Liver (tissue), 9 donors: Measurements from ENCODE around the gene RAB37. TPM values are rescaled to one million over a fixed set of nuclear protein-coding genes. Genes with fewer than 3 reads are reported as not detected.

ENCODE experiments used
- DNase-seq: peaks from one replicate; pipeline ENCODE4 v3.0.0-alpha.2; 2017; ENCODE audit warnings: low spot score
- H3K27ac ChIP-seq, 2 donors: one replicate each; pipeline ENCODE4 v1.7.0; 2013; ENCODE audit warnings: inconsistent platforms in 2 of 2, low read length in 2 of 2, control low read depth in 1 of 2, low read depth in 1 of 2, mild to moderate bottlenecking in 1 of 2
- H3K27me3 ChIP-seq, 4 donors: one replicate each; pipeline versions ENCODE4 v1.6.1 to v1.7.0; 2013; ENCODE audit warnings: low read length in 3 of 4, inconsistent platforms in 1 of 4, mild to moderate bottlenecking in 1 of 4, moderate library complexity in 1 of 4; ENCODE audit not compliant: control insufficient read depth in 4 of 4, insufficient read depth in 4 of 4
- H3K36me3 ChIP-seq, 4 donors: one replicate each; pipeline versions ENCODE4 v1.6.1 to v1.7.0; 2013; ENCODE audit warnings: low read length in 3 of 4, mild to moderate bottlenecking in 3 of 4, low read depth in 1 of 4, moderate library complexity in 1 of 4; ENCODE audit not compliant: control insufficient read depth in 4 of 4, insufficient read depth in 3 of 4
- H3K4me1 ChIP-seq, 4 donors: one replicate each; pipeline versions ENCODE4 v1.6.1 to v1.7.0; 2013; ENCODE audit warnings: low read length in 3 of 4, mild to moderate bottlenecking in 3 of 4, moderate library complexity in 1 of 4; ENCODE audit not compliant: control insufficient read depth in 4 of 4, insufficient read depth in 4 of 4
- H3K4me3 ChIP-seq, 3 donors: one replicate each; pipeline versions ENCODE4 v1.6.1 to v1.7.0; 2013; ENCODE audit warnings: low read length in 3 of 3, control low read depth in 1 of 3, low read depth in 1 of 3, mild to moderate bottlenecking in 1 of 3
- H3K9ac ChIP-seq, 2 donors: one replicate each; pipeline ENCODE4 v1.7.0; 2013; ENCODE audit warnings: low read length in 2 of 2, mild to moderate bottlenecking in 2 of 2, moderate library complexity in 2 of 2, control low read depth in 1 of 2, low read depth in 1 of 2
- H3K9me3 ChIP-seq, 4 donors: one replicate each; pipeline versions ENCODE4 v1.6.1 to v1.7.0; 2013; ENCODE audit warnings: low read length in 3 of 4; ENCODE audit not compliant: control insufficient read depth in 4 of 4
- CTCF ChIP-seq: fragments of 150-350 bp; IDR thresholded peaks from 2 replicates; pipeline ENCODE4 v1.5.1; 2017; ENCODE audit warnings: improper control_type of control experiment, low read depth, low read length; ENCODE audit not compliant: missing input control
- EGR1 ChIP-seq, 2 donors: IDR thresholded peaks; 2 replicates each; pipeline ENCODE4 v1.6.1; 2016 to 2018; ENCODE audit warnings: antibody characterized with exemption in 2 of 2, low read depth in 2 of 2
- FOXA1 ChIP-seq: IDR thresholded peaks from 2 replicates; pipeline ENCODE4 v1.6.1; 2016; ENCODE audit warnings: antibody characterized with exemption
- FOXA2 ChIP-seq: IDR thresholded peaks from 2 replicates; pipeline ENCODE4 v1.6.1; 2016; ENCODE audit warnings: antibody characterized with exemption
- GABPA ChIP-seq, 2 donors: IDR thresholded peaks in 1 of 2; conservative IDR thresholded peaks in 1 of 2; 2 replicates each; pipeline ENCODE4 v1.6.1; 2016; ENCODE audit warnings: antibody characterized with exemption in 2 of 2, mild to moderate bottlenecking in 1 of 2, moderate library complexity in 1 of 2
- HNF4A ChIP-seq, 2 donors: conservative IDR thresholded peaks; 2 replicates each; pipeline ENCODE4 v1.6.1; 2016; ENCODE audit warnings: antibody characterized with exemption in 2 of 2, mild to moderate bottlenecking in 2 of 2
- HNF4G ChIP-seq: IDR thresholded peaks from 2 replicates; pipeline ENCODE4 v1.6.1; 2016; ENCODE audit warnings: antibody characterized with exemption
- JUND ChIP-seq, 2 donors: IDR thresholded peaks; 2 replicates each; pipeline ENCODE4 v1.6.1; 2016; ENCODE audit warnings: antibody characterized with exemption in 2 of 2
- MAX ChIP-seq: IDR thresholded peaks from 2 replicates; pipeline ENCODE4 v1.6.1; 2016; ENCODE audit warnings: antibody characterized with exemption
- NR2F2 ChIP-seq: IDR thresholded peaks from 2 replicates; pipeline ENCODE4 v1.6.1; 2016; ENCODE audit warnings: antibody characterized with exemption
- RAD21 ChIP-seq, 2 donors: IDR thresholded peaks; 2 replicates each; pipeline ENCODE4 v1.6.1; 2016; ENCODE audit warnings: antibody characterized with exemption in 2 of 2, mild to moderate bottlenecking in 2 of 2
- RXRA ChIP-seq, 2 donors: IDR thresholded peaks; 2 replicates each; pipeline ENCODE4 v1.6.1; 2017 to 2018; ENCODE audit warnings: antibody characterized with exemption in 2 of 2, mild to moderate bottlenecking in 1 of 2
- SP1 ChIP-seq: IDR thresholded peaks from 2 replicates; pipeline ENCODE4 v1.6.1; 2018; ENCODE audit warnings: antibody characterized with exemption, mild to moderate bottlenecking
- TAF1 ChIP-seq: conservative IDR thresholded peaks from 2 replicates; pipeline ENCODE4 v1.6.1; 2016; ENCODE audit warnings: antibody characterized with exemption, mild to moderate bottlenecking
- YY1 ChIP-seq: IDR thresholded peaks from 2 replicates; pipeline ENCODE4 v1.6.1; 2016; ENCODE audit warnings: antibody characterized with exemption, mild to moderate bottlenecking
- WGBS: extraction: QIAGEN DNeasy Blood & Tissue Kit; methylation state at CpG from one replicate; pipeline ENCODE4 v1.1.7; 2013; 5-methylcytosine and 5-hydroxymethylcytosine counted together
- polyA plus RNA-seq, 2 donors: library from polyadenylated mRNA; stranded (reverse) in 1 of 2; unstranded in 1 of 2; fragments of 200-250 nt in 1 of 2; fragments of >200 nt in 1 of 2; fragmentation: Nextera tagmentation in 1 of 2; extraction: Ambion mirVana in 1 of 2; gene quantifications; one replicate each; pipeline versions ENCODE4 v1.2.1 to v1.2.3, GENCODE V29; 2013 to 2015
- total RNA-seq, 2 donors: library from RNA; depleted of rRNA; stranded (reverse); fragments of >200 nt; gene quantifications; one replicate each; pipeline ENCODE4 v1.2.3, GENCODE V29; 2014
- TF ChIP-seq, protein P1 (sequence below): IDR thresholded peaks from 2 replicates; pipeline ENCODE4 v1.6.1; 2016; ENCODE audit warnings: antibody characterized with exemption, mild to moderate bottlenecking
- TF ChIP-seq, protein P2 (sequence below): IDR thresholded peaks from 2 replicates; pipeline ENCODE4 v1.6.1; 2016; ENCODE audit warnings: antibody characterized with exemption
- TF ChIP-seq, protein P3 (sequence below): IDR thresholded peaks from 2 replicates; pipeline ENCODE4 v1.6.1; 2016; ENCODE audit warnings: antibody characterized with exemption
- donor health status: healthy.
- donor health status: healthy.
- donor health status: healthy.
- donor health status: healthy.
- donor health status: healthy.

Gene RAB37
- total and polyA plus RNA-seq, 4 donors: 5.1 to 8.8 (median 5.6) TPM

- H3K9ac ChIP-seq: no peak overlapping the region
- DNase-seq: no peak
- no peaks in the 10 kb centered on the region for H3K27me3 ChIP-seq
- no peaks in the 10 kb centered on the region for H3K36me3 ChIP-seq
- TF ChIP-seq SP1: no peak
- no peak for TF ChIP-seq HNF4G
- TF ChIP-seq NR2F2: no peak
- no peak for TF ChIP-seq FOXA1
- TF ChIP-seq TAF1: no peak
- TF ChIP-seq, protein P1, sequence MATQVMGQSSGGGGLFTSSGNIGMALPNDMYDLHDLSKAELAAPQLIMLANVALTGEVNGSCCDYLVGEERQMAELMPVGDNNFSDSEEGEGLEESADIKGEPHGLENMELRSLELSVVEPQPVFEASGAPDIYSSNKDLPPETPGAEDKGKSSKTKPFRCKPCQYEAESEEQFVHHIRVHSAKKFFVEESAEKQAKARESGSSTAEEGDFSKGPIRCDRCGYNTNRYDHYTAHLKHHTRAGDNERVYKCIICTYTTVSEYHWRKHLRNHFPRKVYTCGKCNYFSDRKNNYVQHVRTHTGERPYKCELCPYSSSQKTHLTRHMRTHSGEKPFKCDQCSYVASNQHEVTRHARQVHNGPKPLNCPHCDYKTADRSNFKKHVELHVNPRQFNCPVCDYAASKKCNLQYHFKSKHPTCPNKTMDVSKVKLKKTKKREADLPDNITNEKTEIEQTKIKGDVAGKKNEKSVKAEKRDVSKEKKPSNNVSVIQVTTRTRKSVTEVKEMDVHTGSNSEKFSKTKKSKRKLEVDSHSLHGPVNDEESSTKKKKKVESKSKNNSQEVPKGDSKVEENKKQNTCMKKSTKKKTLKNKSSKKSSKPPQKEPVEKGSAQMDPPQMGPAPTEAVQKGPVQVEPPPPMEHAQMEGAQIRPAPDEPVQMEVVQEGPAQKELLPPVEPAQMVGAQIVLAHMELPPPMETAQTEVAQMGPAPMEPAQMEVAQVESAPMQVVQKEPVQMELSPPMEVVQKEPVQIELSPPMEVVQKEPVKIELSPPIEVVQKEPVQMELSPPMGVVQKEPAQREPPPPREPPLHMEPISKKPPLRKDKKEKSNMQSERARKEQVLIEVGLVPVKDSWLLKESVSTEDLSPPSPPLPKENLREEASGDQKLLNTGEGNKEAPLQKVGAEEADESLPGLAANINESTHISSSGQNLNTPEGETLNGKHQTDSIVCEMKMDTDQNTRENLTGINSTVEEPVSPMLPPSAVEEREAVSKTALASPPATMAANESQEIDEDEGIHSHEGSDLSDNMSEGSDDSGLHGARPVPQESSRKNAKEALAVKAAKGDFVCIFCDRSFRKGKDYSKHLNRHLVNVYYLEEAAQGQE: no peak
- TF ChIP-seq CTCF: no peak
- no peak for TF ChIP-seq EGR1 (IDR thresholded peaks at IDR 0.05; ENCODE audit: low read depth in 2 of 2)
- TF ChIP-seq MAX: no peak
- TF ChIP-seq RAD21 (IDR thresholded peaks at IDR 0.05): no peak
- TF ChIP-seq JUND (IDR thresholded peaks at IDR 0.05): no peak
- no peak for TF ChIP-seq HNF4A (conservative IDR thresholded peaks at IDR 0.05)
- no peak for TF ChIP-seq GABPA (IDR thresholded peaks at IDR 0.05 in 1 of 2, conservative IDR thresholded peaks at IDR 0.05 in 1 of 2)
- TF ChIP-seq, protein P2, sequence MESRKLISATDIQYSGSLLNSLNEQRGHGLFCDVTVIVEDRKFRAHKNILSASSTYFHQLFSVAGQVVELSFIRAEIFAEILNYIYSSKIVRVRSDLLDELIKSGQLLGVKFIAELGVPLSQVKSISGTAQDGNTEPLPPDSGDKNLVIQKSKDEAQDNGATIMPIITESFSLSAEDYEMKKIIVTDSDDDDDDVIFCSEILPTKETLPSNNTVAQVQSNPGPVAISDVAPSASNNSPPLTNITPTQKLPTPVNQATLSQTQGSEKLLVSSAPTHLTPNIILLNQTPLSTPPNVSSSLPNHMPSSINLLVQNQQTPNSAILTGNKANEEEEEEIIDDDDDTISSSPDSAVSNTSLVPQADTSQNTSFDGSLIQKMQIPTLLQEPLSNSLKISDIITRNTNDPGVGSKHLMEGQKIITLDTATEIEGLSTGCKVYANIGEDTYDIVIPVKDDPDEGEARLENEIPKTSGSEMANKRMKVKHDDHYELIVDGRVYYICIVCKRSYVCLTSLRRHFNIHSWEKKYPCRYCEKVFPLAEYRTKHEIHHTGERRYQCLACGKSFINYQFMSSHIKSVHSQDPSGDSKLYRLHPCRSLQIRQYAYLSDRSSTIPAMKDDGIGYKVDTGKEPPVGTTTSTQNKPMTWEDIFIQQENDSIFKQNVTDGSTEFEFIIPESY: no peak
- no peak for TF ChIP-seq RXRA (IDR thresholded peaks at IDR 0.05)
- TF ChIP-seq YY1: no peak
- TF ChIP-seq, protein P3, sequence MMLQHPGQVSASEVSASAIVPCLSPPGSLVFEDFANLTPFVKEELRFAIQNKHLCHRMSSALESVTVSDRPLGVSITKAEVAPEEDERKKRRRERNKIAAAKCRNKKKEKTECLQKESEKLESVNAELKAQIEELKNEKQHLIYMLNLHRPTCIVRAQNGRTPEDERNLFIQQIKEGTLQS: no peak
- TF ChIP-seq FOXA2: no peak
- H3K4me1 ChIP-seq: no peaks in the 10 kb centered on the region
- H3K4me3 ChIP-seq: no peak overlapping the region
- no peak overlapping the region for H3K27ac ChIP-seq
- H3K9me3 ChIP-seq: no peaks in the 10 kb centered on the region
- 91% methylated on average over 8 of the region's 8 CpGs for WGBS
Observed at GRCh38 chr17:74704544-74704943, 32.5 kb upstream of the RAB37 start.
